Fibroblast of skin of right quadriceps (primary cell): ENCODE results near the gene LMNTD1.
"Not testable (repeated sequence)": the region's sequence is repeated elsewhere in the genome, so short reads cannot be mapped to it uniquely, and the experiment has no call there.

Experiments
- DNase-seq: peaks from one replicate; pipeline ENCODE4 v3.0.0-alpha.2; 2013

Gene LMNTD1

GRCh38 chr12:25426821-25427220 is 126.3 kb downstream of the LMNTD1 start:
- DNase-seq, result not testable (repeated sequence)
